Measurements from ENCODE around the gene CLCN5. TPM values are rescaled to one million over a fixed set of nuclear protein-coding genes. Genes with fewer than 3 reads are reported as not detected.
"Not testable (repeated sequence)": the region's sequence is repeated elsewhere in the genome, so short reads cannot be mapped to it uniquely, and the experiment has no call there.

Gene CLCN5
- total and polyA plus RNA-seq, 3 donors from 2014 or later = 6.8 to 22.1 (median 20.5) TPM

GRCh38 chrX:50003927-50004326 is 81.5 kb downstream of the CLCN5 start:
- Histone ChIP-seq H3K27ac (no peak overlapping the region), H3K4me1 (no peaks in the 10 kb centered on the region), H3K36me3 (ENCODE audit: low read depth, missing control alignments) (no peaks in the 10 kb centered on the region), H3K9me3 (no peaks in the 10 kb centered on the region), H3K27me3 (no peaks in the 10 kb centered on the region), H3K4me3 (no peak overlapping the region)
- DNase-seq = no peak
- WGBS, 2 donors = 86 to 100% methylated on average over 1 to 2 of the region's 2 CpGs
- no peak for TF ChIP-seq CTCF (IDR thresholded peaks at IDR 0.05)
- no peak for TF ChIP-seq POLR2A (IDR thresholded peaks at IDR 0.05)
- intact Hi-C loops (cut with DNase I; ENCODE audit: low total_unique reads) = no loop called here

- H3K4me3 ChIP-seq; DNase-seq; H3K4me1 ChIP-seq; H3K27ac ChIP-seq; H3K9me3 ChIP-seq; intact Hi-C loops (cut with DNase I; ENCODE audit: low total_unique reads); H3K36me3 ChIP-seq (ENCODE audit: low read depth, missing control alignments); H3K27me3 ChIP-seq: not testable (repeated sequence)
- WGBS, 2 donors = 67 to 79% methylated on average over 5 of the region's 5 CpGs
Observed at GRCh38 chrX:50025591-50025990, 103.2 kb downstream of the CLCN5 start.

- H3K27me3 ChIP-seq = no peaks in the 10 kb centered on the region
- intact Hi-C loops (cut with DNase I; ENCODE audit: low total_unique reads) = no loop called here
- H3K4me3 ChIP-seq = no peak overlapping the region
- no peak for DNase-seq
- H3K27ac ChIP-seq = no peak overlapping the region
- H3K9me3 ChIP-seq = no peaks in the 10 kb centered on the region
- H3K36me3 ChIP-seq (ENCODE audit: low read depth, missing control alignments) = no peaks in the 10 kb centered on the region
- no peaks in the 10 kb centered on the region for H3K4me1 ChIP-seq
- TF ChIP-seq CTCF (IDR thresholded peaks at IDR 0.05) (no peak), POLR2A (IDR thresholded peaks at IDR 0.05) (no peak)
Observed at GRCh38 chrX:50035126-50035525, 112.7 kb downstream of the CLCN5 start.

GRCh38 chrX:50036426-50036825 is 114.0 kb downstream of the CLCN5 start:
- no peak overlapping the region for H3K4me3 ChIP-seq
- no peak for TF ChIP-seq CTCF (IDR thresholded peaks at IDR 0.05)
- no peak for TF ChIP-seq POLR2A (IDR thresholded peaks at IDR 0.05)
- H3K27ac ChIP-seq = no peak overlapping the region
- 31 to 35% methylated on average over 2 of the region's 2 CpGs for WGBS, 2 donors
- H3K36me3 ChIP-seq (ENCODE audit: low read depth, missing control alignments) = no peaks in the 10 kb centered on the region
- DNase-seq = no peak
- H3K4me1 ChIP-seq = no peaks in the 10 kb centered on the region
- H3K9me3 ChIP-seq = no peaks in the 10 kb centered on the region
- H3K27me3 ChIP-seq = no peaks in the 10 kb centered on the region
- intact Hi-C loops (cut with DNase I; ENCODE audit: low total_unique reads) = no loop called here

GRCh38 chrX:50045823-50046222 is 123.4 kb downstream of the CLCN5 start:
- intact Hi-C loops (cut with DNase I; ENCODE audit: low total_unique reads) = no loop called here
- 35 to 50% methylated on average over 3 of the region's 3 CpGs for WGBS, 2 donors
- DNase-seq = no peak
- Histone ChIP-seq H3K27ac (no peak overlapping the region), H3K4me1 (no peaks in the 10 kb centered on the region), H3K4me3 (no peak overlapping the region), H3K27me3 (no peaks in the 10 kb centered on the region), H3K36me3 (ENCODE audit: low read depth, missing control alignments) (no peaks in the 10 kb centered on the region), H3K9me3 (no peaks in the 10 kb centered on the region)
- TF ChIP-seq CTCF (IDR thresholded peaks at IDR 0.05) (no peak), POLR2A (IDR thresholded peaks at IDR 0.05) (no peak)
